Psoas muscle (tissue), 8 donors: ENCODE data around the gene KLHL3. TPM values are rescaled to one million over a fixed set of nuclear protein-coding genes. Genes with fewer than 3 reads are reported as not detected.

ENCODE experiments used
- ATAC-seq, 4 donors: fragments of 200-7000 bp; cut with Tn5 transposase; one replicate each; pipeline ENCODE4 v1.9.1; 2020; ENCODE audit warnings: moderate library complexity in 3 of 4, mild to moderate bottlenecking in 2 of 4
- DNase-seq, 2 donors: peaks; one replicate each; pipeline ENCODE4 v3.0.0-alpha.2; 2020
- H3K27ac ChIP-seq: fragments of 200-600 bp; one replicate; pipeline ENCODE4 v1.8.0; 2022
- H3K27me3 ChIP-seq, 3 donors: fragments of 200-600 bp in 1 of 3; one replicate each; pipeline versions ENCODE4 v1.6.1 to v1.8.0; 2013 to 2022; ENCODE audit warnings: low read length in 2 of 3, mild to moderate bottlenecking in 2 of 3, moderate library complexity in 1 of 3; ENCODE audit not compliant: insufficient read depth in 3 of 3
- H3K36me3 ChIP-seq, 2 donors: fragments of 200-600 bp in 1 of 2; one replicate each; pipeline versions ENCODE4 v1.6.1 to v1.8.0; 2013 to 2022; ENCODE audit warnings: low read depth in 1 of 2, mild to moderate bottlenecking in 1 of 2, moderate library complexity in 1 of 2; ENCODE audit not compliant: insufficient read depth in 1 of 2
- H3K4me1 ChIP-seq: fragments of 200-600 bp; one replicate; pipeline ENCODE4 v1.8.0; 2022
- H3K4me3 ChIP-seq: fragments of 200-600 bp; one replicate; pipeline ENCODE4 v1.8.0; 2022; ENCODE audit warnings: mild to moderate bottlenecking
- H3K9me3 ChIP-seq: fragments of 200-600 bp; one replicate; pipeline ENCODE4 v1.8.0; 2022
- CTCF ChIP-seq: fragments of 200-600 bp; IDR thresholded peaks from one replicate; pipeline ENCODE4 v1.8.0; 2022; ENCODE audit warnings: antibody characterized with exemption
- WGBS, 3 donors: extraction: QIAGEN DNeasy Blood & Tissue Kit; methylation state at CpG; one replicate each; pipeline versions ENCODE4 v1.1.6 to v1.1.7; 2013; 5-methylcytosine and 5-hydroxymethylcytosine counted together
- intact Hi-C, 2 donors: fragments of 100-400 bp; cut with DNase I; formaldehyde crosslinking; loops; one replicate each; pipeline versions ENCODE4 v1.11.0 to v1.14.2; 2022
- polyA plus RNA-seq, 3 donors: library from polyadenylated mRNA; stranded (reverse); fragments of 200-250 nt; gene quantifications; one replicate each; pipeline ENCODE4 v1.2.3, GENCODE V29; 2013
- total RNA-seq, 4 donors: library from RNA; stranded (reverse); fragmentation: NEBNext Ultra II Directional in 2 of 4; extraction: Animal tissue kit (Norgen Biotek cat#: 25700) in 2 of 4; gene quantifications; one replicate each; pipeline versions ENCODE4 v1.2.1 to v1.2.4, GENCODE V29; 2021 to 2023
- donor health status: healthy with polysubstance abuse.
- donor health status: DM: no; HTN: no; CAD: no; lungs with moderate emphysema.
- donor health status: Bipolar disorder and iron deficiency.
- donor health status: healthy.
- donor health status: DM: yes; HTN: yes; CAD: no.
- donor health status: DM: no; HTN: no; CAD: no.
- donor health status: DM: no; HTN: no; CAD: no.
- donor health status: DM: yes; HTN: yes; CAD: no.

The KLHL3 gene
- total and polyA plus RNA-seq, 7 donors = 0.69 to 4.3 (median 1.9) TPM

GRCh38 chr5:137684761-137685160 is 51.1 kb downstream of the KLHL3 start:
- intact Hi-C loops = no loop called here
- no peaks in the 10 kb centered on the region for H3K9me3 ChIP-seq
- no peaks in the 10 kb centered on the region for H3K27me3 ChIP-seq
- DNase-seq (no peak), ATAC-seq (no peak)
- H3K4me3 ChIP-seq = no peak overlapping the region
- H3K4me1 ChIP-seq = no peaks in the 10 kb centered on the region
- no peaks in the 10 kb centered on the region for H3K36me3 ChIP-seq
- no peak overlapping the region for H3K27ac ChIP-seq
- no peak for TF ChIP-seq CTCF
- 72 to 81% (median 72%) methylated on average over 3 of the region's 3 CpGs for WGBS, 3 donors

- DNase-seq = no peak
- Histone ChIP-seq H3K4me3 (no peak overlapping the region), H3K36me3 (no peaks in the 10 kb centered on the region), H3K27me3 (no peaks in the 10 kb centered on the region), H3K4me1 (no peaks in the 10 kb centered on the region), H3K9me3 (no peaks in the 10 kb centered on the region), H3K27ac (no peak overlapping the region)
- TF ChIP-seq CTCF = no peak
- intact Hi-C loops = no loop called here
- no peak for ATAC-seq
- 90 to 97% (median 91%) methylated on average over 1 of the region's 1 CpG for WGBS, 3 donors
These were observed 54.7 kb downstream of the KLHL3 start for GRCh38 chr5:137681191-137681590.

GRCh38 chr5:137679910-137680309 is 56.0 kb downstream of the KLHL3 start:
- no peak overlapping the region for H3K27ac ChIP-seq
- H3K27me3 ChIP-seq = no peaks in the 10 kb centered on the region
- DNase-seq = no peak
- TF ChIP-seq CTCF = no peak
- no peaks in the 10 kb centered on the region for H3K36me3 ChIP-seq
- no peak for ATAC-seq
- no peaks in the 10 kb centered on the region for H3K4me1 ChIP-seq
- no peak overlapping the region for H3K4me3 ChIP-seq
- H3K9me3 ChIP-seq = no peaks in the 10 kb centered on the region
- 60 to 74% (median 68%) methylated on average over 1 of the region's 1 CpG for WGBS, 3 donors
- intact Hi-C loops = no loop called here

DNA sequence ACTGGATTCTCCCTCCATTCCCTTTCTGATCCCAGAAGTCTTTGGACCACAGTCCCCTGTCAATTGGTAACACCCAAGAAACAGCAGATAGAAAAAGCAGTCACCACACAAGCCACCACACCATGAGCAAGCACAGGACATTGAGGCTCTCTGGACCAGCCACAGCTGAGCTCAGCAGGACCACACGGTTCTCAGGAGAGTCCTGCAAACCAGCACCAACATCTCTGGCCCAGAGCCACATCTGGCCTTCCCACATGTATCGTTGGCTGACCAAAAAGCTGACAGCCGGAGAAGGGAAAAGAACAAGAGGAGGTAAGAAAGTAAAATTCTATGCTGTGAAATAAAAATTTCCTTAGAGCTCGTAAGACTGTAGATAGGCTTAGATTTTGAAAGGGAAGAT is 56.7 kb downstream of the KLHL3 start:
- Histone ChIP-seq H3K27me3 (no peaks in the 10 kb centered on the region), H3K4me3 (no peak overlapping the region), H3K36me3 (no peaks in the 10 kb centered on the region), H3K9me3 (no peaks in the 10 kb centered on the region), H3K27ac (no peak overlapping the region), H3K4me1 (no peaks in the 10 kb centered on the region)
- WGBS, 3 donors = 44 to 61% (median 54%) methylated on average over 4 of the region's 4 CpGs
- intact Hi-C loops = no loop called here
- no peak for ATAC-seq
- no peak for TF ChIP-seq CTCF
- DNase-seq = no peak

DNA sequence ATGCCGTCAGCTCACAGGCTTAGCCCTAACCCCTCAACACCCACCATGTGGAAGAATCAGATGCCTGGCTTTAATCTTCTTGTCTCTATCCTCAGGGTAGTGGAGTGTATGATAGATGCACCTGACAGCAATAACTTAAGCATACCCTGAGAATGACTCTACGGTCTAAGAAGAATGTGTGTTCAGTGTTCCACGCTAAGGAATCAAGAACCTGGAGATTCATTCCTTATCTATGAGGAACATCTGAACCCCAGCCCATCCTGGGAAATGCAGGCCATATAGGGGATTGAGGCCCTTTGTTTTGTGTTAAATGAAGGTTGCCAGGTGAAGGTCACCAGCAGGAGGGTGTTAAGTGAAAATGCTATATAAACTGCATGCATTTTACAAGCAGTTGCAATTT is 63.0 kb downstream of the KLHL3 start:
- no peaks in the 10 kb centered on the region for H3K27me3 ChIP-seq
- H3K27ac ChIP-seq = no peak overlapping the region
- H3K4me1 ChIP-seq = no peaks in the 10 kb centered on the region
- WGBS, 3 donors = 51 to 75% (median 75%) methylated on average over 3 of the region's 3 CpGs
- DNase-seq (no peak), ATAC-seq (no peak)
- H3K9me3 ChIP-seq = no peaks in the 10 kb centered on the region
- TF ChIP-seq CTCF = no peak
- H3K36me3 ChIP-seq = no peaks in the 10 kb centered on the region
- intact Hi-C loops = no loop called here
- no peak overlapping the region for H3K4me3 ChIP-seq
